Measurements from ENCODE around the gene ACSBG1.

DNA sequence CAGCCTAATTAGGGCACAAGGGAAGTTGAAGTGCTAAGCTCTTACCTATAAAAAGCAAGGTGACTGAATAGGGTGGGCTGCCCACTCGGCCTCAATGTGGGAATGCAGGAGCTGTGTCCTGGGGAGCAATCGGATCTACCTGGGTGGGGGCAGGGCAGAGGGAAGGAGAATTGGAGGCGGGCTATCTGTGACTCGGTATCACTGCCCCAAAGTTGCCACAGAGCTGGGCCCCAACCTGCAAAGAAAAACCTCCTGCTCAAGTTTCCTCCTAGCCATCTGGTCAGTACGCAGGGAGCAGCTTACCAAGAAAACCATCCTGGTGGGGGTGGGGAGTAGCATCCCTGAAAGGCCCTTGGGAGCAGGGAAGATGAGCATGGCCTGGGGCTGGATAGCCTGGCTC is 113.8 kb downstream of the ACSBG1 start:
- TF ChIP-seq, protein P1, sequence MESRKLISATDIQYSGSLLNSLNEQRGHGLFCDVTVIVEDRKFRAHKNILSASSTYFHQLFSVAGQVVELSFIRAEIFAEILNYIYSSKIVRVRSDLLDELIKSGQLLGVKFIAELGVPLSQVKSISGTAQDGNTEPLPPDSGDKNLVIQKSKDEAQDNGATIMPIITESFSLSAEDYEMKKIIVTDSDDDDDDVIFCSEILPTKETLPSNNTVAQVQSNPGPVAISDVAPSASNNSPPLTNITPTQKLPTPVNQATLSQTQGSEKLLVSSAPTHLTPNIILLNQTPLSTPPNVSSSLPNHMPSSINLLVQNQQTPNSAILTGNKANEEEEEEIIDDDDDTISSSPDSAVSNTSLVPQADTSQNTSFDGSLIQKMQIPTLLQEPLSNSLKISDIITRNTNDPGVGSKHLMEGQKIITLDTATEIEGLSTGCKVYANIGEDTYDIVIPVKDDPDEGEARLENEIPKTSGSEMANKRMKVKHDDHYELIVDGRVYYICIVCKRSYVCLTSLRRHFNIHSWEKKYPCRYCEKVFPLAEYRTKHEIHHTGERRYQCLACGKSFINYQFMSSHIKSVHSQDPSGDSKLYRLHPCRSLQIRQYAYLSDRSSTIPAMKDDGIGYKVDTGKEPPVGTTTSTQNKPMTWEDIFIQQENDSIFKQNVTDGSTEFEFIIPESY (IDR thresholded peaks at IDR 0.05): no peak
- TF ChIP-seq TAF1 (IDR thresholded peaks at IDR 0.05; ENCODE audit: borderline replicate concordance, low read depth, low read length): no peak

All from GM12878 (cell line).